Superior temporal gyrus (tissue), 1 donor: ENCODE measurements around the gene SCLY.

Experiments
- DNase-seq: peaks from one replicate; pipeline ENCODE4 v3.0.0-alpha.2; 2016; ENCODE audit errors: extremely low spot score

Gene SCLY

GRCh38 chr2:238139196-238140039 lies 78.6 kb downstream of the SCLY start:
- no peak for DNase-seq

GRCh38 chr2:238140040-238140439 lies 79.2 kb downstream of the SCLY start:
- no peak for DNase-seq

- DNase-seq: no peak
These were observed 80.1 kb downstream of the SCLY start for GRCh38 chr2:238140721-238141540.

GRCh38 chr2:238141541-238142318 lies 80.9 kb downstream of the SCLY start:
- no peak for DNase-seq

- DNase-seq: no peak
These were observed 81.8 kb downstream of the SCLY start for GRCh38 chr2:238142382-238143205.

GRCh38 chr2:238143239-238143951 lies 82.6 kb downstream of the SCLY start:
- DNase-seq: no peak

- no peak for DNase-seq
These were observed 83.5 kb downstream of the SCLY start for GRCh38 chr2:238144262-238144661.

GRCh38 chr2:238145046-238145445 lies 84.2 kb downstream of the SCLY start:
- DNase-seq: no peak

- no peak for DNase-seq
These were observed 85.0 kb downstream of the SCLY start for GRCh38 chr2:238145851-238146250.

- no peak for DNase-seq
These were observed 86.2 kb downstream of the SCLY start for GRCh38 chr2:238146884-238147544.

- no peak for DNase-seq
These were observed 88.2 kb downstream of the SCLY start for GRCh38 chr2:238148981-238149380.
